ENCODE measurements around the gene SINHCAF.

SINHCAF gene

GRCh38 chr12:31231611-31232360, 94.2 kb downstream of the SINHCAF start:
- DNase-seq = no peak
